ENCODE data around the gene AQP12A. TPM values are rescaled to one million over a fixed set of nuclear protein-coding genes. Genes with fewer than 3 reads are reported as not detected.

The AQP12A gene
- total and polyA plus RNA-seq, 2 donors (not counting 1 experiment from before 2014, with no cell fraction given), result not detected

- Histone ChIP-seq H3K27ac (ENCODE audit: insufficient read depth, low read length) (no peak overlapping the region), H3K27me3 (ENCODE audit: control insufficient read depth, insufficient read depth, low read length) (no peaks in the 10 kb centered on the region), H2AFZ (ENCODE audit: low read length) (no peak overlapping the region), H3K36me3 (ENCODE audit: control insufficient read depth, insufficient read depth, low read length) (no peaks in the 10 kb centered on the region), H3K79me2 (ENCODE audit: control insufficient read depth, insufficient read depth, low read length) (no peaks in the 10 kb centered on the region), H3K4me2 (ENCODE audit: extremely low read depth, insufficient read depth, low read length) (no peak overlapping the region), H3K9ac (ENCODE audit: insufficient read depth, low read length) (no peak overlapping the region), H3K9me3 (ENCODE audit: control insufficient read depth, insufficient read depth, low read depth, low read length) (no peaks in the 10 kb centered on the region), H3K4me3 (replicated peaks in 1 of 4; ENCODE audit: control extremely low read depth in 1 of 4, insufficient read depth in 1 of 4, low read depth in 3 of 4, low read length in 4 of 4) (no peak overlapping the region), H3K4me1 (ENCODE audit: control insufficient read depth, extremely low read depth, insufficient read depth, low read length) (no peaks in the 10 kb centered on the region), H4K20me1 (ENCODE audit: control insufficient read depth, extremely low read depth, insufficient read depth, low read length) (no peaks in the 10 kb centered on the region)
- DNase-seq (ENCODE audit: low read depth in 2 of 2), result no peak
- TF ChIP-seq CTCF (conservative IDR thresholded peaks at IDR 0.05 in 1 of 2, IDR thresholded peaks at IDR 0.05 in 1 of 2; ENCODE audit: low read depth in 1 of 2, low read length in 2 of 2), result no peak
- no peak for TF ChIP-seq EZH2 (IDR thresholded peaks at IDR 0.05; ENCODE audit: low read length, missing control alignments)
Observed at GRCh38 chr2:240717681-240718581, 26.3 kb downstream of the AQP12A start.

GRCh38 chr2:240718896-240719490, 27.3 kb downstream of the AQP12A start:
- Histone ChIP-seq H4K20me1 (ENCODE audit: control insufficient read depth, extremely low read depth, insufficient read depth, low read length) (no peaks in the 10 kb centered on the region), H2AFZ (ENCODE audit: low read length) (no peak overlapping the region), H3K9me3 (ENCODE audit: control insufficient read depth, insufficient read depth, low read depth, low read length) (no peaks in the 10 kb centered on the region), H3K4me2 (ENCODE audit: extremely low read depth, insufficient read depth, low read length) (no peak overlapping the region), H3K4me3 (replicated peaks in 1 of 4; ENCODE audit: control extremely low read depth in 1 of 4, insufficient read depth in 1 of 4, low read depth in 3 of 4, low read length in 4 of 4) (no peak overlapping the region), H3K27ac (ENCODE audit: insufficient read depth, low read length) (no peak overlapping the region), H3K9ac (ENCODE audit: insufficient read depth, low read length) (no peak overlapping the region), H3K79me2 (ENCODE audit: control insufficient read depth, insufficient read depth, low read length) (no peaks in the 10 kb centered on the region), H3K27me3 (ENCODE audit: control insufficient read depth, insufficient read depth, low read length) (no peaks in the 10 kb centered on the region), H3K4me1 (ENCODE audit: control insufficient read depth, extremely low read depth, insufficient read depth, low read length) (no peaks in the 10 kb centered on the region), H3K36me3 (ENCODE audit: control insufficient read depth, insufficient read depth, low read length) (no peaks in the 10 kb centered on the region)
- DNase-seq (ENCODE audit: low read depth in 2 of 2), result no peak
- TF ChIP-seq CTCF (conservative IDR thresholded peaks at IDR 0.05 in 1 of 2, IDR thresholded peaks at IDR 0.05 in 1 of 2; ENCODE audit: low read depth in 1 of 2, low read length in 2 of 2) (no peak), EZH2 (IDR thresholded peaks at IDR 0.05; ENCODE audit: low read length, missing control alignments) (no peak)

GRCh38 chr2:240719676-240720545, 28.2 kb downstream of the AQP12A start:
- no peak overlapping the region for H2AFZ ChIP-seq (ENCODE audit: low read length)
- no peak overlapping the region for H3K27ac ChIP-seq (ENCODE audit: insufficient read depth, low read length)
- H3K36me3 ChIP-seq (ENCODE audit: control insufficient read depth, insufficient read depth, low read length), result no peaks in the 10 kb centered on the region
- H3K4me2 ChIP-seq (ENCODE audit: extremely low read depth, insufficient read depth, low read length), result no peak overlapping the region
- H3K4me3 ChIP-seq (replicated peaks in 1 of 4; ENCODE audit: control extremely low read depth in 1 of 4, insufficient read depth in 1 of 4, low read depth in 3 of 4, low read length in 4 of 4), result no peak overlapping the region
- no peaks in the 10 kb centered on the region for H4K20me1 ChIP-seq (ENCODE audit: control insufficient read depth, extremely low read depth, insufficient read depth, low read length)
- no peak for TF ChIP-seq CTCF (conservative IDR thresholded peaks at IDR 0.05 in 1 of 2, IDR thresholded peaks at IDR 0.05 in 1 of 2; ENCODE audit: low read depth in 1 of 2, low read length in 2 of 2)
- TF ChIP-seq EZH2 (IDR thresholded peaks at IDR 0.05; ENCODE audit: low read length, missing control alignments), result no peak
- H3K9ac ChIP-seq (ENCODE audit: insufficient read depth, low read length), result no peak overlapping the region
- H3K79me2 ChIP-seq (ENCODE audit: control insufficient read depth, insufficient read depth, low read length), result no peaks in the 10 kb centered on the region
- no peaks in the 10 kb centered on the region for H3K9me3 ChIP-seq (ENCODE audit: control insufficient read depth, insufficient read depth, low read depth, low read length)
- no peak for DNase-seq (ENCODE audit: low read depth in 2 of 2)
- no peaks in the 10 kb centered on the region for H3K27me3 ChIP-seq (ENCODE audit: control insufficient read depth, insufficient read depth, low read length)
- H3K4me1 ChIP-seq (ENCODE audit: control insufficient read depth, extremely low read depth, insufficient read depth, low read length), result no peaks in the 10 kb centered on the region
